ENCODE results near the gene BBIP1.

DNA sequence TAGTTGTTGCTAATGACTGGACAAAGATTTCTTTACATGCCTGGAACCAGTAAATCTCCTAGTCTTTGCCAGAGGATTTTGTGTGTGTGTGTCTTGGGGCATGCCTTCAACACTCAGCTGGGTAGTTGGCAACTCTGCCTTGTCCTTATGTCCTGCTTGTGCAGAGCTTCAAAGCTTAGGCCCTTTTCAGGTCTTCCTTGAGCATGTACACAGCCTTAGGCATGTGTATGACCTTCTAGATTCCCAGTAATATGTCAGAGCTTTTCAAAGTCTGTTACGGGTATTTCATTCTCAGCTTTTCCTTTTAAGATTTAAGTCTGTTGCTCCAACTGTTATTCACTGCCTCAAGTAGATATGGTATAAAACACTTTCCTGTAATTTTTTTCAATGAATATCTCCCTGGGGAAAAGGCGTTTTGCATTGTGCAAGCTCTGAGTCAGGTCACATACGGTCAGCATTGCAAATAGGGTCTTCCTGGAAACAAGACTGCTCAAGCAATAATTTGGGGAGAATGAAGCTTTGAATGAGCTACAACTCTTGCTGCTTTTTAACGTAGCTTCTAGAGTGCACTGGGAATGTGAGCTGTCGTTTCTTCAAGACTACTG lies 25.9 kb upstream of the BBIP1 start:
- TF ChIP-seq EZH2 (IDR thresholded peaks at IDR 0.05; ENCODE audit: low read depth, unreplicated experiment) (no peak), POLR2AphosphoS5 (IDR thresholded peaks at IDR 0.05; ENCODE audit: low read depth) (no peak), JUNB (IDR thresholded peaks at IDR 0.05; ENCODE audit: unreplicated experiment) (no peak), EZH2phosphoT487 (IDR thresholded peaks at IDR 0.05; ENCODE audit: unreplicated experiment) (no peak), CREB1 (CRISPR knock-in tag; IDR thresholded peaks at IDR 0.05; ENCODE audit: low read depth) (no peak), ZNF114 (CRISPR knock-in tag; IDR thresholded peaks at IDR 0.05) (no peak), NANOG (IDR thresholded peaks at IDR 0.05; ENCODE audit: borderline replicate concordance) (no peak), ZNF331 (CRISPR knock-in tag; IDR thresholded peaks at IDR 0.05; ENCODE audit: low read depth) (no peak), STAT1 (IDR thresholded peaks at IDR 0.05; ENCODE audit: unreplicated experiment) (no peak)
- TF ChIP-seq, protein P1, sequence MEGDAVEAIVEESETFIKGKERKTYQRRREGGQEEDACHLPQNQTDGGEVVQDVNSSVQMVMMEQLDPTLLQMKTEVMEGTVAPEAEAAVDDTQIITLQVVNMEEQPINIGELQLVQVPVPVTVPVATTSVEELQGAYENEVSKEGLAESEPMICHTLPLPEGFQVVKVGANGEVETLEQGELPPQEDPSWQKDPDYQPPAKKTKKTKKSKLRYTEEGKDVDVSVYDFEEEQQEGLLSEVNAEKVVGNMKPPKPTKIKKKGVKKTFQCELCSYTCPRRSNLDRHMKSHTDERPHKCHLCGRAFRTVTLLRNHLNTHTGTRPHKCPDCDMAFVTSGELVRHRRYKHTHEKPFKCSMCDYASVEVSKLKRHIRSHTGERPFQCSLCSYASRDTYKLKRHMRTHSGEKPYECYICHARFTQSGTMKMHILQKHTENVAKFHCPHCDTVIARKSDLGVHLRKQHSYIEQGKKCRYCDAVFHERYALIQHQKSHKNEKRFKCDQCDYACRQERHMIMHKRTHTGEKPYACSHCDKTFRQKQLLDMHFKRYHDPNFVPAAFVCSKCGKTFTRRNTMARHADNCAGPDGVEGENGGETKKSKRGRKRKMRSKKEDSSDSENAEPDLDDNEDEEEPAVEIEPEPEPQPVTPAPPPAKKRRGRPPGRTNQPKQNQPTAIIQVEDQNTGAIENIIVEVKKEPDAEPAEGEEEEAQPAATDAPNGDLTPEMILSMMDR (conservative IDR thresholded peaks at IDR 0.05; ENCODE audit: low read depth in 2 of 2): no peak
- TF ChIP-seq, protein P2, sequence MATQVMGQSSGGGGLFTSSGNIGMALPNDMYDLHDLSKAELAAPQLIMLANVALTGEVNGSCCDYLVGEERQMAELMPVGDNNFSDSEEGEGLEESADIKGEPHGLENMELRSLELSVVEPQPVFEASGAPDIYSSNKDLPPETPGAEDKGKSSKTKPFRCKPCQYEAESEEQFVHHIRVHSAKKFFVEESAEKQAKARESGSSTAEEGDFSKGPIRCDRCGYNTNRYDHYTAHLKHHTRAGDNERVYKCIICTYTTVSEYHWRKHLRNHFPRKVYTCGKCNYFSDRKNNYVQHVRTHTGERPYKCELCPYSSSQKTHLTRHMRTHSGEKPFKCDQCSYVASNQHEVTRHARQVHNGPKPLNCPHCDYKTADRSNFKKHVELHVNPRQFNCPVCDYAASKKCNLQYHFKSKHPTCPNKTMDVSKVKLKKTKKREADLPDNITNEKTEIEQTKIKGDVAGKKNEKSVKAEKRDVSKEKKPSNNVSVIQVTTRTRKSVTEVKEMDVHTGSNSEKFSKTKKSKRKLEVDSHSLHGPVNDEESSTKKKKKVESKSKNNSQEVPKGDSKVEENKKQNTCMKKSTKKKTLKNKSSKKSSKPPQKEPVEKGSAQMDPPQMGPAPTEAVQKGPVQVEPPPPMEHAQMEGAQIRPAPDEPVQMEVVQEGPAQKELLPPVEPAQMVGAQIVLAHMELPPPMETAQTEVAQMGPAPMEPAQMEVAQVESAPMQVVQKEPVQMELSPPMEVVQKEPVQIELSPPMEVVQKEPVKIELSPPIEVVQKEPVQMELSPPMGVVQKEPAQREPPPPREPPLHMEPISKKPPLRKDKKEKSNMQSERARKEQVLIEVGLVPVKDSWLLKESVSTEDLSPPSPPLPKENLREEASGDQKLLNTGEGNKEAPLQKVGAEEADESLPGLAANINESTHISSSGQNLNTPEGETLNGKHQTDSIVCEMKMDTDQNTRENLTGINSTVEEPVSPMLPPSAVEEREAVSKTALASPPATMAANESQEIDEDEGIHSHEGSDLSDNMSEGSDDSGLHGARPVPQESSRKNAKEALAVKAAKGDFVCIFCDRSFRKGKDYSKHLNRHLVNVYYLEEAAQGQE (IDR thresholded peaks at IDR 0.05; ENCODE audit: unreplicated experiment): no peak
- TF ChIP-seq, protein P3, sequence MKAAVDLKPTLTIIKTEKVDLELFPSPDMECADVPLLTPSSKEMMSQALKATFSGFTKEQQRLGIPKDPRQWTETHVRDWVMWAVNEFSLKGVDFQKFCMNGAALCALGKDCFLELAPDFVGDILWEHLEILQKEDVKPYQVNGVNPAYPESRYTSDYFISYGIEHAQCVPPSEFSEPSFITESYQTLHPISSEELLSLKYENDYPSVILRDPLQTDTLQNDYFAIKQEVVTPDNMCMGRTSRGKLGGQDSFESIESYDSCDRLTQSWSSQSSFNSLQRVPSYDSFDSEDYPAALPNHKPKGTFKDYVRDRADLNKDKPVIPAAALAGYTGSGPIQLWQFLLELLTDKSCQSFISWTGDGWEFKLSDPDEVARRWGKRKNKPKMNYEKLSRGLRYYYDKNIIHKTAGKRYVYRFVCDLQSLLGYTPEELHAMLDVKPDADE (IDR thresholded peaks at IDR 0.05): no peak
- TF ChIP-seq, protein P4, sequence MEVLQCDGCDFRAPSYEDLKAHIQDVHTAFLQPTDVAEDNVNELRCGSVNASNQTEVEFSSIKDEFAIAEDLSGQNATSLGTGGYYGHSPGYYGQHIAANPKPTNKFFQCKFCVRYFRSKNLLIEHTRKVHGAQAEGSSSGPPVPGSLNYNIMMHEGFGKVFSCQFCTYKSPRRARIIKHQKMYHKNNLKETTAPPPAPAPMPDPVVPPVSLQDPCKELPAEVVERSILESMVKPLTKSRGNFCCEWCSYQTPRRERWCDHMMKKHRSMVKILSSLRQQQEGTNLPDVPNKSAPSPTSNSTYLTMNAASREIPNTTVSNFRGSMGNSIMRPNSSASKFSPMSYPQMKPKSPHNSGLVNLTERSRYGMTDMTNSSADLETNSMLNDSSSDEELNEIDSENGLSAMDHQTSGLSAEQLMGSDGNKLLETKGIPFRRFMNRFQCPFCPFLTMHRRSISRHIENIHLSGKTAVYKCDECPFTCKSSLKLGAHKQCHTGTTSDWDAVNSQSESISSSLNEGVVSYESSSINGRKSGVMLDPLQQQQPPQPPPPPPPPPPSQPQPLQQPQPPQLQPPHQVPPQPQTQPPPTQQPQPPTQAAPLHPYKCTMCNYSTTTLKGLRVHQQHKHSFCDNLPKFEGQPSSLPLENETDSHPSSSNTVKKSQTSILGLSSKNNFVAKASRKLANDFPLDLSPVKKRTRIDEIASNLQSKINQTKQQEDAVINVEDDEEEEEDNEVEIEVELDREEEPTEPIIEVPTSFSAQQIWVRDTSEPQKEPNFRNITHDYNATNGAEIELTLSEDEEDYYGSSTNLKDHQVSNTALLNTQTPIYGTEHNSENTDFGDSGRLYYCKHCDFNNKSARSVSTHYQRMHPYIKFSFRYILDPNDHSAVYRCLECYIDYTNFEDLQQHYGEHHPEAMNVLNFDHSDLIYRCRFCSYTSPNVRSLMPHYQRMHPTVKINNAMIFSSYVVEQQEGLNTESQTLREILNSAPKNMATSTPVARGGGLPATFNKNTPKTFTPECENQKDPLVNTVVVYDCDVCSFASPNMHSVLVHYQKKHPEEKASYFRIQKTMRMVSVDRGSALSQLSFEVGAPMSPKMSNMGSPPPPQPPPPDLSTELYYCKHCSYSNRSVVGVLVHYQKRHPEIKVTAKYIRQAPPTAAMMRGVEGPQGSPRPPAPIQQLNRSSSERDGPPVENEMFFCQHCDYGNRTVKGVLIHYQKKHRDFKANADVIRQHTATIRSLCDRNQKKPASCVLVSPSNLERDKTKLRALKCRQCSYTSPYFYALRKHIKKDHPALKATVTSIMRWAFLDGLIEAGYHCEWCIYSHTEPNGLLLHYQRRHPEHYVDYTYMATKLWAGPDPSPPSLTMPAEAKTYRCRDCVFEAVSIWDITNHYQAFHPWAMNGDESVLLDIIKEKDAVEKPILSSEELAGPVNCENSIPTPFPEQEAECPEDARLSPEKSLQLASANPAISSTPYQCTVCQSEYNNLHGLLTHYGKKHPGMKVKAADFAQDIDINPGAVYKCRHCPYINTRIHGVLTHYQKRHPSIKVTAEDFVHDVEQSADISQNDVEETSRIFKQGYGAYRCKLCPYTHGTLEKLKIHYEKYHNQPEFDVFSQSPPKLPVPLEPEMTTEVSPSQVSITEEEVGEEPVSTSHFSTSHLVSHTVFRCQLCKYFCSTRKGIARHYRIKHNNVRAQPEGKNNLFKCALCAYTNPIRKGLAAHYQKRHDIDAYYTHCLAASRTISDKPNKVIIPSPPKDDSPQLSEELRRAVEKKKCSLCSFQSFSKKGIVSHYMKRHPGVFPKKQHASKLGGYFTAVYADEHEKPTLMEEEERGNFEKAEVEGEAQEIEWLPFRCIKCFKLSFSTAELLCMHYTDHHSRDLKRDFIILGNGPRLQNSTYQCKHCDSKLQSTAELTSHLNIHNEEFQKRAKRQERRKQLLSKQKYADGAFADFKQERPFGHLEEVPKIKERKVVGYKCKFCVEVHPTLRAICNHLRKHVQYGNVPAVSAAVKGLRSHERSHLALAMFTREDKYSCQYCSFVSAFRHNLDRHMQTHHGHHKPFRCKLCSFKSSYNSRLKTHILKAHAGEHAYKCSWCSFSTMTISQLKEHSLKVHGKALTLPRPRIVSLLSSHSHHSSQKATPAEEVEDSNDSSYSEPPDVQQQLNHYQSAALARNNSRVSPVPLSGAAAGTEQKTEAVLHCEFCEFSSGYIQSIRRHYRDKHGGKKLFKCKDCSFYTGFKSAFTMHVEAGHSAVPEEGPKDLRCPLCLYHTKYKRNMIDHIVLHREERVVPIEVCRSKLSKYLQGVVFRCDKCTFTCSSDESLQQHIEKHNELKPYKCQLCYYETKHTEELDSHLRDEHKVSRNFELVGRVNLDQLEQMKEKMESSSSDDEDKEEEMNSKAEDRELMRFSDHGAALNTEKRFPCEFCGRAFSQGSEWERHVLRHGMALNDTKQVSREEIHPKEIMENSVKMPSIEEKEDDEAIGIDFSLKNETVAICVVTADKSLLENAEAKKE (CRISPR knock-in tag; IDR thresholded peaks at IDR 0.05): no peak

Measured in GM23338 (cell line).